ENCODE results near the gene DLG5.

Gene DLG5

DNA sequence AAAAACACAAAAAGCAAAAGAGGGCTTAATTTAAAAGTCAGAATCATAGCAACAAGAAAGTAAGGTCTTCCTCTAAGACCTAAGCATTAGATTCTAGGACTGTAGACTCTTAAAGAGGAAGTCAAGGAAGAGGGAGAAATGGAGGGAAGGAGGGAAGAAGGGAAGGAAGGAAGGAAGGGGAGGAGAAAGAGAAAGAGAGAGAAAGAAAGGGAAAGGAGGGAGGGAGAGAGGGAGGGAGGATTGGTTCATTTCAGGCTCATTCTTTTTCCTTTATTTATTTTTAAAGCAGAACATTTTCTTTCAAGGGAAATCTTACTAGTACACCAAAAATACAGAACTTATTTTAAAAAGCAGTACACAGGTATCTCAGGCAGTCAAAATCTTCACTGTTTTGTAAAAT lies 81.1 kb downstream of the DLG5 start:
- H3K36me3 ChIP-seq (ENCODE audit: control insufficient read depth in 2 of 2, insufficient read depth in 1 of 2, low read length in 2 of 2), result peaks cover 0 to 51% of the 10 kb centered on the region in 2 experiments; a peak in 2 of 3 replicates

DNA sequence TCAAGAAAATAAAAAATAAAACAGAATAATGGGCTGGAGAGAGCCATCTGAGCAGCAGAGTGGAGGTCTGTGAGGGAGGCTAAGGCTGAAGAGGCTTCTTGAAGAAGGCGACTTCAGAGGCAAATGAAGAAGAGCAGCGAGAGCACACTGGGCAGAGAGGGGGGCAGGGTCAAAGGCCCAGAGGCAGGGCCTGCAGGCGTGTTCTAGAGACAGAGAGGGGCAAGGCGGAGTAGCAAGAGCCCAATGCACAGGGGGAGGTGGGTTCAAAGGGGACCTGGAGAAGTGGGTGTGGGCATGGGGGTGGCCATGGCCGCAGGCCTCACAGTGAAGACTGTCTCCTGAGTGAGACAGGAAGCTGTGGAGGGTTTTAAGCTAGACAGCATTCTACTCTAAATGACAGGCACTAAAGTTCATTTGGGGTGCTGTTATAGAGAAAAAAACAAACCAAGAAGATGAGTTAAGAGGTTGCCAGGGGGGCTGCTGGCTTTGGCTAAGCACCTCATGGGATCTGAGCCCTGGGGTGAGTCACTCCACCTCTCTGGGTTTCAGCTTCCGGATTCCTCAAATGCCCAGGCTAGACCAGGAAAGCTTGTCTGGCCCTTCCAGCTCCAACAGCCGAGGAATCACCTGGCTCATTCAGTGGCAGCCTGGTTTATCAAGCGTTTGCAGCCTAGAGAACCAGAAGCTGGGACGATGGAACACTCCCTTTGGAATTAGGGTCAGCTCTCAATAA lies 81.7 kb downstream of the DLG5 start:
- Histone ChIP-seq H3K27ac (ENCODE audit: extremely low read depth, low read depth, low read length) (no peak overlapping the region), H3K9me3 (ENCODE audit: control insufficient read depth, insufficient read depth, low read depth, low read length) (no peaks in the 10 kb centered on the region), H3K36me3 (ENCODE audit: control insufficient read depth in 2 of 2, insufficient read depth in 1 of 2, low read length in 2 of 2) (peaks cover 5 to 49% of the 10 kb centered on the region in 2 experiments; a peak in 2 of 3 replicates), H3K4me1 (ENCODE audit: control insufficient read depth, insufficient read depth, low read length) (no peaks in the 10 kb centered on the region), H3K4me3 (ENCODE audit: low read depth, low read length) (no peak overlapping the region)
- TF ChIP-seq, protein P1, sequence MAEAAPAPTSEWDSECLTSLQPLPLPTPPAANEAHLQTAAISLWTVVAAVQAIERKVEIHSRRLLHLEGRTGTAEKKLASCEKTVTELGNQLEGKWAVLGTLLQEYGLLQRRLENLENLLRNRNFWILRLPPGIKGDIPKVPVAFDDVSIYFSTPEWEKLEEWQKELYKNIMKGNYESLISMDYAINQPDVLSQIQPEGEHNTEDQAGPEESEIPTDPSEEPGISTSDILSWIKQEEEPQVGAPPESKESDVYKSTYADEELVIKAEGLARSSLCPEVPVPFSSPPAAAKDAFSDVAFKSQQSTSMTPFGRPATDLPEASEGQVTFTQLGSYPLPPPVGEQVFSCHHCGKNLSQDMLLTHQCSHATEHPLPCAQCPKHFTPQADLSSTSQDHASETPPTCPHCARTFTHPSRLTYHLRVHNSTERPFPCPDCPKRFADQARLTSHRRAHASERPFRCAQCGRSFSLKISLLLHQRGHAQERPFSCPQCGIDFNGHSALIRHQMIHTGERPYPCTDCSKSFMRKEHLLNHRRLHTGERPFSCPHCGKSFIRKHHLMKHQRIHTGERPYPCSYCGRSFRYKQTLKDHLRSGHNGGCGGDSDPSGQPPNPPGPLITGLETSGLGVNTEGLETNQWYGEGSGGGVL (tag by site-specific recombination; IDR thresholded peaks at IDR 0.05), result no peak
- TF ChIP-seq ZNF169 (tag by site-specific recombination; IDR thresholded peaks at IDR 0.05), result no peak
- ChIA-PET CTCF (interaction anchor here (0.7 to 1.0 kb wide), 6 partner anchors 46 to 359 kb away, joined by 3 to 5 read pairs (median 3); no protein-coding TSS in a partner anchor), POLR2A (no interaction called here)

More for the DNA sequence above, 81.1 kb downstream of the DLG5 start:
- CTCF ChIA-PET, result interaction anchor here (0.7 to 1.0 kb wide), 9 partner anchors 41 to 359 kb away, joined by 3 to 5 read pairs (median 3); no protein-coding TSS in a partner anchor
- Histone ChIP-seq H3K9me3 (ENCODE audit: control insufficient read depth, insufficient read depth, low read depth, low read length) (no peaks in the 10 kb centered on the region), H3K27ac (ENCODE audit: extremely low read depth, low read depth, low read length) (no peak overlapping the region), H3K4me1 (ENCODE audit: control insufficient read depth, insufficient read depth, low read length) (no peaks in the 10 kb centered on the region), H3K4me3 (ENCODE audit: low read depth, low read length) (no peak overlapping the region)
- TF ChIP-seq GLIS2 (tag by site-specific recombination; IDR thresholded peaks at IDR 0.05), result no peak
- peak; percentile 72 for TF ChIP-seq ZNF366 (tag by site-specific recombination; conservative IDR thresholded peaks at IDR 0.05)
- no peak for TF ChIP-seq ZNF350 (tag by site-specific recombination; IDR thresholded peaks at IDR 0.05)
- TF ChIP-seq PRDM1 (tag by site-specific recombination; IDR thresholded peaks at IDR 0.05), result peak; percentile 53; the same call in 1 of the 2 replicates
- no peak for TF ChIP-seq ZNF624 (tag by site-specific recombination; IDR thresholded peaks at IDR 0.05)
- no peak for TF ChIP-seq ZNF221 (tag by site-specific recombination; IDR thresholded peaks at IDR 0.05; ENCODE audit: borderline replicate concordance)
- POLR2A ChIA-PET, result no interaction called here

DNA sequence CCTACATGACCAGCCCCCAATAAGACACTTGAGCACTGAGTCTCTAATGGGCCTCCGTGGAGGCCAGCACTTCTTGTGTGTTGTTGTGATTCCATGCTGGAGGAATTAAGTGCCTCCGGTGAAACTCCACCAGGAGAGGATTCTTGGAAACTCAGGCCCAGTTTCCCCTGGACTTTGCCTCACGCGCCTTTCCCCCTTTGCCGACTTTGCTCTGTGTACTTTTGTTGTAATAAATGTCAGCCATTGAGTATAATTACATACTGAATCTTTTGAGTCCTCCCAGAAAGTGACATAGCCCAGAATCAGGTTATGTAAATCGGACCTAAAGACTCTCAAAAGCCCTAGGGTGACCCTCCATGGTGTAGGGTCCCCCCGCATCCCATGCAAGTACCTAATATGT lies 82.4 kb downstream of the DLG5 start:
- H3K27ac ChIP-seq (ENCODE audit: extremely low read depth, low read depth, low read length), result no peak overlapping the region
- no peaks in the 10 kb centered on the region for H3K4me1 ChIP-seq (ENCODE audit: control insufficient read depth, insufficient read depth, low read length)
- H3K36me3 ChIP-seq (ENCODE audit: control insufficient read depth in 2 of 2, insufficient read depth in 1 of 2, low read length in 2 of 2), result peaks cover 5 to 52% of the 10 kb centered on the region in 2 experiments; a peak in 2 of 3 replicates
- POLR2A ChIA-PET, result no interaction called here
- no peaks in the 10 kb centered on the region for H3K9me3 ChIP-seq (ENCODE audit: control insufficient read depth, insufficient read depth, low read depth, low read length)
- CTCF ChIA-PET, result interaction anchor here (0.6 kb wide), 1 partner anchor 168 kb away, joined by 4 read pairs; no protein-coding TSS in a partner anchor
- no peak overlapping the region for H3K4me3 ChIP-seq (ENCODE audit: low read depth, low read length)
- TF ChIP-seq ZNF302 (tag by site-specific recombination; IDR thresholded peaks at IDR 0.05; ENCODE audit: low read depth) (no peak), ZNF530 (tag by site-specific recombination; IDR thresholded peaks at IDR 0.05; ENCODE audit: low read depth) (no peak), ZNF544 (tag by site-specific recombination; IDR thresholded peaks at IDR 0.05) (no peak), YY2 (tag by site-specific recombination; IDR thresholded peaks at IDR 0.05) (no peak), ZNF10 (tag by site-specific recombination; IDR thresholded peaks at IDR 0.05) (no peak), SP2 (tag by site-specific recombination; IDR thresholded peaks at IDR 0.05) (no peak)
- TF ChIP-seq, protein P2, sequence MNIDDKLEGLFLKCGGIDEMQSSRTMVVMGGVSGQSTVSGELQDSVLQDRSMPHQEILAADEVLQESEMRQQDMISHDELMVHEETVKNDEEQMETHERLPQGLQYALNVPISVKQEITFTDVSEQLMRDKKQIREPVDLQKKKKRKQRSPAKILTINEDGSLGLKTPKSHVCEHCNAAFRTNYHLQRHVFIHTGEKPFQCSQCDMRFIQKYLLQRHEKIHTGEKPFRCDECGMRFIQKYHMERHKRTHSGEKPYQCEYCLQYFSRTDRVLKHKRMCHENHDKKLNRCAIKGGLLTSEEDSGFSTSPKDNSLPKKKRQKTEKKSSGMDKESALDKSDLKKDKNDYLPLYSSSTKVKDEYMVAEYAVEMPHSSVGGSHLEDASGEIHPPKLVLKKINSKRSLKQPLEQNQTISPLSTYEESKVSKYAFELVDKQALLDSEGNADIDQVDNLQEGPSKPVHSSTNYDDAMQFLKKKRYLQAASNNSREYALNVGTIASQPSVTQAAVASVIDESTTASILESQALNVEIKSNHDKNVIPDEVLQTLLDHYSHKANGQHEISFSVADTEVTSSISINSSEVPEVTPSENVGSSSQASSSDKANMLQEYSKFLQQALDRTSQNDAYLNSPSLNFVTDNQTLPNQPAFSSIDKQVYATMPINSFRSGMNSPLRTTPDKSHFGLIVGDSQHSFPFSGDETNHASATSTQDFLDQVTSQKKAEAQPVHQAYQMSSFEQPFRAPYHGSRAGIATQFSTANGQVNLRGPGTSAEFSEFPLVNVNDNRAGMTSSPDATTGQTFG (tag by site-specific recombination; IDR thresholded peaks at IDR 0.05; ENCODE audit: borderline replicate concordance), result no peak

Measured in HEK293 (cell line).